IPS-15b (cell line): ENCODE results near the gene COL6A2.
"Not testable (repeated sequence)": the region's sequence is repeated elsewhere in the genome, so short reads cannot be mapped to it uniquely, and the experiment has no call there.

Experiments used
- H3K27me3 ChIP-seq: one replicate; pipeline ENCODE4 v1.6.1; 2013; ENCODE audit warnings: low read length; ENCODE audit not compliant: control insufficient read depth, insufficient read depth
- H3K36me3 ChIP-seq: one replicate; pipeline ENCODE4 v1.6.1; 2013; ENCODE audit warnings: low read length; ENCODE audit not compliant: control insufficient read depth, insufficient read depth
- H3K4me1 ChIP-seq: one replicate; pipeline ENCODE4 v1.6.1; 2013; ENCODE audit warnings: mild to moderate bottlenecking, low read length; ENCODE audit not compliant: control insufficient read depth, insufficient read depth
- H3K4me3 ChIP-seq: one replicate; pipeline ENCODE4 v1.5.1; 2013; ENCODE audit warnings: low read depth, low read length
- H3K9ac ChIP-seq: one replicate; pipeline ENCODE4 v1.6.1; 2013; ENCODE audit warnings: low read depth, mild to moderate bottlenecking, low read length
- H3K9me3 ChIP-seq: one replicate; pipeline ENCODE4 v1.6.1; 2013; ENCODE audit warnings: mild to moderate bottlenecking, low read length; ENCODE audit not compliant: control insufficient read depth, insufficient read depth

COL6A2 gene

GRCh38 chr21:46069719-46070279 is 28.1 kb upstream of the COL6A2 start:
- no peak overlapping the region for H3K9ac ChIP-seq
- no peaks in the 10 kb centered on the region for H3K9me3 ChIP-seq
- H3K27me3 ChIP-seq = no peaks in the 10 kb centered on the region
- H3K4me1 ChIP-seq = no peaks in the 10 kb centered on the region
- no peak overlapping the region for H3K4me3 ChIP-seq
- H3K36me3 ChIP-seq = no peaks in the 10 kb centered on the region

DNA sequence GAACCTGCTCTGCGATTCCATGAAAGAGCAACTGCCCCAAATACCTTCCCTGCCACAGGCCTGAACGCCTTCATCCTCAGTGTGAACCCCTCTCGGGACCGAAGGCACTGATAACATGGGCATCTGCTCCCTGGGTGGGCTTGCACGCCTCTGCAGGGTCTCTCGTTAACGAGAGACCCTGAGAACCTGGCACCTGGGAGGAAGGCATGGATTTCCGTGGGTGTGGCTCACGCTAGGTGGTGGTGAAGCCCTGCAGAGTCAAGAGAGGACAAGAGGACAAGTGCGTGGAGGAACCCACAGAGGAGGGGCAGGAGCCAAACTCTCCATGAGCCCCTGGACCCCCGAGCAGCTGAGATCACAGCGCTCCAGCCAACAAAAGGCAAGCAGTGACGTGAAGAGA is 26.8 kb upstream of the COL6A2 start:
- Histone ChIP-seq H3K4me3 (no peak overlapping the region), H3K36me3 (no peaks in the 10 kb centered on the region), H3K4me1 (no peaks in the 10 kb centered on the region), H3K9me3 (no peaks in the 10 kb centered on the region), H3K27me3 (no peaks in the 10 kb centered on the region), H3K9ac (no peak overlapping the region)

DNA sequence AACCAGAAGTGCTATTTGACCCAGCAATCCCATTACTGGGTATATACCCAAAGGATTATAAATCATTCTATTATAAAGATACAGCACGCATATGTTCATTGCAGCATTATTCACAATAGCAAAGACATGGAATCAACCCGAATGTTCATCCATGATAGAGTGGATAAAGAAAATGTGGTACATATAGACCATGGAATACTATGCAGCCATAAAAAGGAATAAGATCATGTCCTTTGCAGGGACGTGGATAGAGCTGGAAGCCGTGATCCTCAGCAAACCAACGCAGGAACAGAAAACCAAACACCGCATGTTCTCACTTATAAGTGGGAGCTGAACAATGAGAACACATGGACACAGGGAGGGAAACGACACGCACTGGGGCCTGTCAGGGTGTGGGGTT is 21.2 kb upstream of the COL6A2 start:
- not testable (repeated sequence) for H3K36me3 ChIP-seq, H3K4me1 ChIP-seq, H3K4me3 ChIP-seq, H3K9ac ChIP-seq, H3K27me3 ChIP-seq, H3K9me3 ChIP-seq

DNA sequence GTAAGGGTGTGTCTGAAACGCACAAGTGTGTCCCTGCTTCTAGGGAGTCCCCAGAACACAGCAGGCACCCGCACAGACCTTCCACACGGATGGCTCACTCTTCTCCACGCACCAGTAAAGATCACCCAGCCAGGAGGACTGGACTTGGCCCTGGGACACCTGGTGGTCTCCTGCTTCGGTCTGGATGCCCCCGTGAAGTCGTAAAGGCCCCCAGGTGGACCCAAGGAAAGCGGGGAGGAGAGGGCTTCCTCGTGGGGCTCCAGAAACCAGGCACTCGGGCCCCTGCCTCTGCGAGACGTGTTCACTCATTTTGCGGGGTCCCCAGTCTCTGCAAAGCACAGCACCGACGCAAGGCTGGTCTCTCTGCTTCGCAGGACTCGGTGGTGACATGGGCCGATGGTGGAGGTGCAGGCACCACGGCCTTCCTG is 20.2 kb upstream of the COL6A2 start:
- no peaks in the 10 kb centered on the region for H3K9me3 ChIP-seq
- H3K36me3 ChIP-seq = no peaks in the 10 kb centered on the region
- H3K27me3 ChIP-seq = no peaks in the 10 kb centered on the region
- no peak overlapping the region for H3K9ac ChIP-seq
- no peak overlapping the region for H3K4me3 ChIP-seq
- H3K4me1 ChIP-seq = no peaks in the 10 kb centered on the region

GRCh38 chr21:46078322-46078977 is 19.5 kb upstream of the COL6A2 start:
- no peak overlapping the region for H3K9ac ChIP-seq
- no peaks in the 10 kb centered on the region for H3K9me3 ChIP-seq
- H3K4me3 ChIP-seq = no peak overlapping the region
- no peaks in the 10 kb centered on the region for H3K27me3 ChIP-seq
- H3K36me3 ChIP-seq = no peaks in the 10 kb centered on the region
- H3K4me1 ChIP-seq = no peaks in the 10 kb centered on the region

DNA sequence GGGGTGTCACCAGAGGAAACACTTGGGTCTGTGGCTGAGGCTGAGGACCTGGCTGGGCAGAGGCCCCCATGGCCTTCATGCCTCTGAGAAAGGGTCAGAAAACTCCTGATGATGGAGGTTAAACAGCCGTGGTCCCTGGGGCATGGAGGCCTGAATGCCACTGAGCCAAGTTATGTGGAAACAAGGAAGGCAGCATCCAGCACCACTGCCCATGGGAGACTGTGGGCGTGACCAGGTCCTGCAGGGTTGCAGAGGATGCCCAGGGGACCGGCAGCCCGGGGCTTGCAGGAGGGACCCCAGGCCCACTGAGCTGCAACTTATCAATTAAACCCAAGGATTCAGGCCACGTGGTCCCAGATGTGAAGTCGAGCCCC is 18.9 kb upstream of the COL6A2 start:
- Histone ChIP-seq H3K9me3 (no peaks in the 10 kb centered on the region), H3K4me1 (no peaks in the 10 kb centered on the region), H3K27me3 (no peaks in the 10 kb centered on the region), H3K9ac (no peak overlapping the region), H3K36me3 (no peaks in the 10 kb centered on the region), H3K4me3 (no peak overlapping the region)

GRCh38 chr21:46079352-46080170 is 18.4 kb upstream of the COL6A2 start:
- no peaks in the 10 kb centered on the region for H3K27me3 ChIP-seq
- no peaks in the 10 kb centered on the region for H3K4me1 ChIP-seq
- no peak overlapping the region for H3K9ac ChIP-seq
- H3K36me3 ChIP-seq = no peaks in the 10 kb centered on the region
- no peak overlapping the region for H3K4me3 ChIP-seq
- H3K9me3 ChIP-seq = no peaks in the 10 kb centered on the region

GRCh38 chr21:46080171-46081021 is 17.5 kb upstream of the COL6A2 start:
- no peaks in the 10 kb centered on the region for H3K4me1 ChIP-seq
- H3K36me3 ChIP-seq = no peaks in the 10 kb centered on the region
- H3K27me3 ChIP-seq = no peaks in the 10 kb centered on the region
- H3K9ac ChIP-seq = no peak overlapping the region
- no peak overlapping the region for H3K4me3 ChIP-seq
- H3K9me3 ChIP-seq = no peaks in the 10 kb centered on the region

DNA sequence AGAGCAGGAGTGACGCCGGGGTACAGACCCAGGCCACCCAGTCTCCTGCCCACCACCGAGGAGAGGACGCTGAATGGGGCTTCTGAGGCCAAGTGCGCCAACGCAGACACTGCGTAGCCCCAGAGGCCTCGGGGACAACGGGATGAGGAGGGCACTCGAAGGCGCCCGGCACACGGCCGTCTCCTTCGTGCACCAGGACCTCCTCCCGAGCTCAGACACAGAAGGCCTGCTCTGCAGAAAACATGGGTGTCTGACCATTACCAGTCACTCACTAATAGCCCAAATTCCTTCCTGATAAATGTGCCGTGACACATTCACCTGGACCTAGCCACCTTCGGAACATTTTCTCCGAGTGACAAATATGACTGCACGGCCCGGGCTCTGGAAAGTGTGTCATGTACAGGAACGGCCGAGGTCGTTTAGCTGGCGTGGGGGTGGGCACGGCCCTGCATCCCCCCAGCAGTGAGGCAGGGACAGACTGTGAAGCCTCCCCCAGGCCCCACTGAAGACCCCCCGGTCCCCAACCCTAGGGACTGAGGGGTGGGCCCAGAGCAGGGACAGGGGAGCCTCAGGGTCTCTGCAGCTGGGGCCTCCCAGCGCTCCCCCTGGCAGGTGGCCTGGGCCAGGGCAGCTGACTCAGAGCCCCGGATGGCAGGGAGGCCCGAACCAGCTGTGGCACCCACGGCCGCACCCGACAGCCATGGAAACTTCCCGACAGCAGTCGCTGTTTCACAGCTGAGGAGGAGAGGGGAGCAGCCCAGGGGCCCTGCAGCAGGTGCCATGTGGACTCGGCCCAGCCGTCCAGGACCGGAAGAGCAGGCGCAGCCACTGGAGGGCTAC is 16.7 kb upstream of the COL6A2 start:
- H3K36me3 ChIP-seq = no peaks in the 10 kb centered on the region
- H3K4me3 ChIP-seq = no peak overlapping the region
- no peaks in the 10 kb centered on the region for H3K27me3 ChIP-seq
- no peak overlapping the region for H3K9ac ChIP-seq
- H3K9me3 ChIP-seq = no peaks in the 10 kb centered on the region
- H3K4me1 ChIP-seq = no peaks in the 10 kb centered on the region

DNA sequence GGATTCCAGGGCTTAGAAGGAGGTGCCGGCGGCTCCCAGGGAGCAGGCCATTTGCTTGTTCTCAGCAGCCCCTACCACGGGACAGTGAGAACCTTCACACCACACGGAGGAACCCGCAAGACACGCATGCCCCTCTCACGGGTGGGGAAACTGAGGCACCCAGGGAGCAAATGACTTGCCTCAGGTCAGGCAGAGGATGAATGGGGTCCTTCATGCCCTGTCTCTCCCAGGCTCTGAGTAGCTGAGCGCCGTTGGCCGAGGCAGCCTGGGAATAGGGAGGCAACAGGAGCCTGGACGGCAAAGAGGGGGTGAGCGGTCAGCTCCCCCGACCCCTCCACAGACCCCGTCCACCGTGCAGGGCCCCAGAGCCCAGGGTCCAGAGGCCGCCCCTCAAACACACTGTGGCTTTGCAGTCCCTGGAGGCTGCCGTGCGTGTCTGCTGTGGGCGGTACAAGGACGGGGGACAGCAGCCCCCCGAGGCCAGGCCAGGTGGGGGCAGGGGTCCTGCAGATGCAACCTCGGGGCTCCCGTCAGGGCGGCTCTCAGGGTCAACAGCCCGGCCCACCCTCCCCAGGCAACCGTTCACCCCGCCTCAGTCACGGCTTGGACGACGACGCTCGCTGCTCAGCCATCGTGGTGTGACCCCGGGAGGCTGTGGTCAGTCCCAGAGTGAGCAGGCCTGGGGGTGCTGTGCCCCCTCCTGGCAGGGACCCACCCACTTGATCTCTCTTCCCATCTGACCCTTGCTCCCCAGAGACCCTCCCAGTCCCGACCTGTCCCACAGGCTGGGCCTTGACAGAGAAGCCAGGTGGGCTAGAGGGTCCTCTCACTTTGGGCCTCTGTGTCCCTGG is 15.8 kb upstream of the COL6A2 start:
- H3K9ac ChIP-seq = no peak overlapping the region

More for the DNA sequence above, 15.8 kb upstream of the COL6A2 start:
- H3K4me3 ChIP-seq = no peak overlapping the region
- no peaks in the 10 kb centered on the region for H3K9me3 ChIP-seq
- no peaks in the 10 kb centered on the region for H3K27me3 ChIP-seq
- no peaks in the 10 kb centered on the region for H3K4me1 ChIP-seq
- no peaks in the 10 kb centered on the region for H3K36me3 ChIP-seq
